Loucy (cell line): ENCODE measurements around the gene ARHGDIA.

Source experiments
- H2AFZ ChIP-seq: fragments of 200-600 bp; sonication (generic); 2 replicates; pipeline ENCODE4 v1.6.0; 2016; ENCODE audit warnings: antibody characterized with exemption, mild to moderate bottlenecking, low read length, moderate library complexity
- H3F3A ChIP-seq: fragments of 200-600 bp; 2 replicates; pipeline ENCODE4 v1.6.0; 2016; ENCODE audit warnings: antibody characterized with exemption, low read depth, mild to moderate bottlenecking
- H3K27me3 ChIP-seq: fragments of 200-600 bp; sonication (generic); 2 replicates; pipeline ENCODE4 v1.6.1; 2014; ENCODE audit warnings: low read length, mild to moderate bottlenecking; ENCODE audit not compliant: insufficient read depth, poor library complexity, severe bottlenecking
- H3K36me3 ChIP-seq: fragments of 200-600 bp; sonication (generic); 2 replicates; pipeline ENCODE4 v1.6.1; 2016; ENCODE audit warnings: low read length; ENCODE audit not compliant: insufficient read depth
- H3K4me1 ChIP-seq: fragments of 200-600 bp; sonication (generic); 2 replicates; pipeline ENCODE4 v1.5.1; 2014; ENCODE audit warnings: low read length, mild to moderate bottlenecking; ENCODE audit not compliant: insufficient read depth, poor library complexity, severe bottlenecking
- H3K4me2 ChIP-seq: fragments of 200-600 bp; sonication (generic); 2 replicates; pipeline ENCODE4 v1.6.0; 2014; ENCODE audit warnings: antibody characterized with exemption, low read length, low read depth, mild to moderate bottlenecking; ENCODE audit not compliant: poor library complexity, severe bottlenecking
- H3K4me3 ChIP-seq: fragments of 200-600 bp; sonication (generic); 2 replicates; pipeline ENCODE4 v1.5.1; 2014; ENCODE audit warnings: low read length, mild to moderate bottlenecking, mixed read lengths; ENCODE audit not compliant: poor library complexity, severe bottlenecking
- H3K79me2 ChIP-seq: fragments of 200-600 bp; sonication (generic); 2 replicates; pipeline ENCODE4 v1.6.1; 2014; ENCODE audit warnings: low read length; ENCODE audit not compliant: insufficient read depth
- H3K9ac ChIP-seq: fragments of 200-600 bp; sonication (generic); 2 replicates; pipeline ENCODE4 v1.6.0; 2014; ENCODE audit warnings: mild to moderate bottlenecking, low read depth, low read length, moderate library complexity; ENCODE audit not compliant: poor library complexity, severe bottlenecking
- H3K9me2 ChIP-seq: fragments of 200-600 bp; sonication (generic); replicated peaks from 2 replicates; pipeline ENCODE4 v1.6.1; 2016; ENCODE audit warnings: low read depth, low read length, mixed read lengths
- H3K9me3 ChIP-seq: fragments of 200-600 bp; sonication (generic); 2 replicates; pipeline ENCODE4 v1.6.1; 2014; ENCODE audit warnings: mild to moderate bottlenecking, antibody characterized with exemption, low read length, low read depth; ENCODE audit not compliant: insufficient read depth
- H4K20me1 ChIP-seq: fragments of 200-600 bp; sonication (generic); 2 replicates; pipeline ENCODE4 v1.6.0; 2014; ENCODE audit warnings: antibody characterized with exemption, low read length, mild to moderate bottlenecking; ENCODE audit not compliant: insufficient read depth, poor library complexity, severe bottlenecking
- EZH2phosphoT487 ChIP-seq: fragments of 200-600 bp; IDR thresholded peaks from 2 replicates; pipeline ENCODE4 v1.6.1; 2018; ENCODE audit warnings: antibody characterized with exemption, mild to moderate bottlenecking, moderate library complexity, borderline replicate concordance
- TF ChIP-seq, protein P1 (sequence below): fragments of 200-600 bp; sonication (generic); conservative IDR thresholded peaks from 2 replicates; pipeline ENCODE4 v1.5.1; 2014; ENCODE audit warnings: mild to moderate bottlenecking, antibody characterized with exemption, low read length

ARHGDIA gene

DNA sequence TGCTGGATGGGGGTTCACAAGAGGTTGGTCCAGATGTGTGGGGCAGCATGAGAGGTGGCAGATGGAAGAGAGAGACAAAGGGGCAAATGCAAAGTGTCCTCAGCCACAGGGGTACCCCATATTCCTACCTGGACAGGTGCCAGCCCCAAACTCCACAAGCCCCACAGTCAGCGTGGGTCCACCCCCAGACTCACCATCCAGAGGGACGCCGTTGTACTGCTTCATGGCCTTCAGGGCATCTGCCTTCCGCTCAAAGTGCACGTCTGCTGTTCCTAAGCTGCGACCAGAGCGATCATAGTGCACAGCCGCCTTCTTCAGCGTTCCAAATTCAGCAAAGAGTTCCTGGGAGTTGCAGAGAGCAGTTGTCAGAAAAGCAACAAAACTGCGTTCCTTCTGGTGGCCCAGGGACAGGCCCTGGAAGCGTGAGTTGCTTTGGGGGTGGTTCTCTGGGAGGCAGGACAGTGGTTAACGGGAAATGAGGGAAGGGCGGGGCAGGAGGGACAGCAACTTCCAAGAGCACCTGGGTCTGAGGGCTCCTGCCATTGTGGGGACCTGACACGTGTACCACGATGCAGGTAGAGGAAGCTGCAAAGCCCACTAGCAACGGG is 18.0 kb upstream of the ARHGDIA start:
- Histone ChIP-seq H3F3A (peaks cover 6% of the 10 kb centered on the region), H3K9me2 (no peaks in the 10 kb centered on the region), H4K20me1 (peaks cover 59% of the 10 kb centered on the region), H3K9ac (peak overlapping the region; percentile 100), H3K36me3 (peaks cover 56% of the 10 kb centered on the region), H3K4me2 (peak overlapping the region; percentile 92), H2AFZ (no peak overlapping the region), H3K4me3 (peak overlapping the region; percentile 100), H3K4me1 (peaks cover 25% of the 10 kb centered on the region), H3K27me3 (peaks cover 8% of the 10 kb centered on the region), H3K79me2 (peaks cover 91% of the 10 kb centered on the region), H3K9me3 (no peaks in the 10 kb centered on the region)
- no peak for TF ChIP-seq EZH2phosphoT487
- TF ChIP-seq, protein P1, sequence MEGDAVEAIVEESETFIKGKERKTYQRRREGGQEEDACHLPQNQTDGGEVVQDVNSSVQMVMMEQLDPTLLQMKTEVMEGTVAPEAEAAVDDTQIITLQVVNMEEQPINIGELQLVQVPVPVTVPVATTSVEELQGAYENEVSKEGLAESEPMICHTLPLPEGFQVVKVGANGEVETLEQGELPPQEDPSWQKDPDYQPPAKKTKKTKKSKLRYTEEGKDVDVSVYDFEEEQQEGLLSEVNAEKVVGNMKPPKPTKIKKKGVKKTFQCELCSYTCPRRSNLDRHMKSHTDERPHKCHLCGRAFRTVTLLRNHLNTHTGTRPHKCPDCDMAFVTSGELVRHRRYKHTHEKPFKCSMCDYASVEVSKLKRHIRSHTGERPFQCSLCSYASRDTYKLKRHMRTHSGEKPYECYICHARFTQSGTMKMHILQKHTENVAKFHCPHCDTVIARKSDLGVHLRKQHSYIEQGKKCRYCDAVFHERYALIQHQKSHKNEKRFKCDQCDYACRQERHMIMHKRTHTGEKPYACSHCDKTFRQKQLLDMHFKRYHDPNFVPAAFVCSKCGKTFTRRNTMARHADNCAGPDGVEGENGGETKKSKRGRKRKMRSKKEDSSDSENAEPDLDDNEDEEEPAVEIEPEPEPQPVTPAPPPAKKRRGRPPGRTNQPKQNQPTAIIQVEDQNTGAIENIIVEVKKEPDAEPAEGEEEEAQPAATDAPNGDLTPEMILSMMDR: no peak

DNA sequence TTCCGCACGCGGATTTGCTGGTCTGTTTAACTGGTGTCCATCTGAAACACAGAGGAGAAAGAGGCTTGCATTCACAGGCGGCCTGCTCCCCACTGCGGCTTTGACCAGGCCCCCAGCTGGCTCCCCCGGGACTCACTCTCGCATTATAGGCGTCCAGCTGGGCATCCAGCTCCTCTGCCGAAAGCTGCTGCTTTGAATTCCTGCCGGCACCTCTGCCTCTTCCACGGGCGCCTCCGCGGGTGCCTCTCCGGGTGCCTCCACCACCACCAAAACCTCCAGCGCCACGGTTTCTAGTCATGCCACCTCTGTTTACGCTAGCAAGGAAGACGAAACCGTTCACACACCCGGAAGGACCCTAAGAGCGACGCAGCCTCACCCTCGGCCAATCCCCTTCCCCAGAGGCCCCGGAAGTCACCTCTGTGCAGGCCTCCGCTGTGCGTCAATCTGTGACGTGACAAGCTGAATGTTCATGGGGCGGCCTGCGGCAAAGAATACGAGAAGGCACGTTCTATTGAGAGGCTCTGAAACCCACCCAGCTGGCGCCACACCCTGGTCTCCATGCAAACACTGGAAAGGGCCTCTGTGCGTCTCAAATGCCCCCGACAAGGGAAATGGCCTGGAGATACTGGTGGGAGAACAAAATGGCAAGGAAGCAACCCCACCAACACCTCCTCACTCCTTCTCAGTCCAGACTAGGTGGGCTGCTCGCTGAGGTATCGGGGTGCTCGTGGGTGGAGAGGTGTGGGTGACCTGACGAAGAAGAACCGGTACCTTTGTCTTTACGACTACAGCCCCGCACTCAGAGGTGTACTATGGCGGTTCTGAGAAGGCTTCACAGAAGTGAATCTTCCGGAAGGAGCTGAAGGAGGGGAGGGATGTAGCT is 17.2 kb upstream of the ARHGDIA start:
- Histone ChIP-seq H3K4me1 (peaks cover 25% of the 10 kb centered on the region), H3K4me2 (peak overlapping the region; percentile 92), H3F3A (peaks cover 6% of the 10 kb centered on the region), H3K9me3 (no peaks in the 10 kb centered on the region), H3K79me2 (peaks cover 88% of the 10 kb centered on the region), H3K9me2 (no peaks in the 10 kb centered on the region), H4K20me1 (peaks cover 59% of the 10 kb centered on the region), H2AFZ (no peak overlapping the region), H3K9ac (no peak overlapping the region), H3K4me3 (peak overlapping the region; percentile 100), H3K36me3 (peaks cover 56% of the 10 kb centered on the region), H3K27me3 (peaks cover 8% of the 10 kb centered on the region)
- TF ChIP-seq, protein P1: no peak
- TF ChIP-seq EZH2phosphoT487: no peak

DNA sequence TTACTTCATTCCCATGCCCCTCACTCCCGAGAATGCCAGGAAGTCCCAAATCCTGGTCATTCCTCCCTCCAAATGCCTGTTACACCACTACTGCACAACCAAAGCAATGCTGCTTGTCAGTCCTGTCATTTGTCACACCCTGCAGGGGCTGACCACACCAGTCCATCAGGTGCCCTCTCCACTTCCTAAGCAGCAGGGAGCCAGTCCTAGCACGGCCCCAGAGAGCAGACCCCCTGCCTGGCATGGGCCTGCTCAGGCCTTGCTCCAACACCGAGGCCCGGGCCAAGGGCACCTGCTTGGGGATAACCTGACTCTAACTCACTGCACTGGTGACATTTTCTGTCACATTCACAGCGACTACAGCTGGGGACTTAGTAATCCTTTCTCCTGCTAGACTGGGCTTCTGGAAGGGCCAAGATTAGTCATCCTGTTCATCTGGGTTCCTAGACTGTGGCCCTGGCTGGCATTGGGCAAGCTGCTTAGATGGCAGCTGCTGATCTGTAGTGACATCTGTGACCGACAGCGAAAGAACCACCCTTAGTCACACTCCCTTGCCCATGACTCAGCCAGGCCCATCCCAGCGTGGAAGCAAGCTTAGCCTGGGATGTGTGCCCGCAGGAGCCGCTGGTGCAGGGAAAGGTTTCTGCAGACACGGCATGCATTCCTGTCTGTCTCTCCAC is 14.9 kb upstream of the ARHGDIA start:
- Histone ChIP-seq H3K4me2 (peak overlapping the region; percentile 12), H3F3A (no peaks in the 10 kb centered on the region), H3K27me3 (peaks cover 7% of the 10 kb centered on the region), H3K9me3 (no peaks in the 10 kb centered on the region), H4K20me1 (peaks cover 58% of the 10 kb centered on the region), H3K79me2 (peaks cover 72% of the 10 kb centered on the region), H3K9ac (no peak overlapping the region), H3K4me3 (no peak overlapping the region), H2AFZ (no peak overlapping the region), H3K36me3 (peaks cover 59% of the 10 kb centered on the region), H3K9me2 (no peaks in the 10 kb centered on the region), H3K4me1 (peaks cover 20% of the 10 kb centered on the region)
- TF ChIP-seq EZH2phosphoT487: no peak
- TF ChIP-seq, protein P1: no peak
